Stimulated activated CD8-positive, alpha-beta memory T cell treated with anti-CD3 and anti-CD28 coated beads, Interleukin-15, amount 100 ng/mL, for 1 hour (primary cell): ENCODE measurements around the gene ANKH.
A peak's percentile ranks its signal among the peaks of the same experiment; 100 is the strongest.
"Not testable (repeated sequence)": the region's sequence is repeated elsewhere in the genome, so short reads cannot be mapped to it uniquely, and the experiment has no call there.

Experiments used
- DNase-seq: peaks from one replicate; pipeline ENCODE4 v3.0.0-alpha.2; 2020; ENCODE audit warnings: low read depth

ANKH gene

DNA sequence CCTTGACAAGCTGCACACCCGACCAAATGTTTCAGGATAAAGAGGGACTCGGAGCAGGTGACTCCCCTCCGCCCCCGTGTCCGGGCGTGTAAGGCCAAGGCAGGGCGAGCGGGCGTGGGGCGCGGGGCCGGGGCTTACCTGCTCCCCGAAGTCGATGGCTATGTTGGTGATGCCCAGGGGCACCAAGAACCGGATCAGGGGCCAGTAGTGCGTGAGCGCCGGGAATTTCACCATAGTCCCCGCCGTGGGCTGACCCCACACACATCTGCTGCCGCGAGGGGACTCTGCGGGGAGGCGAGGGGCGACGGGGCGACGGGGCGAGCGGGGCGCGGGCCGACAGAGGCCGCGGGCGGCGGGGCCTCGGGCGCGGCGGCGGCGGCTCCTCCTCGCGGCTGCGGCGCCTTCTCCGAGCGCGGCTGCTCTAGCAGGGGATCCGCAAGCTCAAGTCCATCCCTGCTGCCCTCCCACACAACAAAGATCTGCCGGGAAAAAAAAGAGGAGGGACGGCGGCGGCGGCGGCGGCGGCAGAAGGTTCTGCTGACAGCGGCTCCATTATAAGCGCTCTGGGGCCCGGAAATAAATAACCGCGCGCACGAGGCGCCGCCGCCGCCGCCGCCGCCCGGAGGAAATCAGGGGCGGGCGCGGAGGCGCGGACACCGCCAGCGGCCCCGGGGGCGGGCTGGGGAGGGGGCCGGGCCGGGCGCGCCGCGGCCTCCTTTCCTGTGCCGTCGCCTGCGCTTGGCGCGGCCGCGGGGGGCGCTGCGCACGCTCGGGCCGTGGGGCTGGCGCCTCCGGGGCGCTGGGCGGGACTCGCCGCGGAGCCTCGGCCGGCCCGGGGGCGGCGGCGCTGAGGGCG is at the start of gene ANKH:
Gene ANKH, minus strand, starts transcription at position 565 of the 856 bp plus-strand sequence. Its CDS starts 331 bp downstream, at position 234.
- peak; percentile 49 for DNase-seq

DNA sequence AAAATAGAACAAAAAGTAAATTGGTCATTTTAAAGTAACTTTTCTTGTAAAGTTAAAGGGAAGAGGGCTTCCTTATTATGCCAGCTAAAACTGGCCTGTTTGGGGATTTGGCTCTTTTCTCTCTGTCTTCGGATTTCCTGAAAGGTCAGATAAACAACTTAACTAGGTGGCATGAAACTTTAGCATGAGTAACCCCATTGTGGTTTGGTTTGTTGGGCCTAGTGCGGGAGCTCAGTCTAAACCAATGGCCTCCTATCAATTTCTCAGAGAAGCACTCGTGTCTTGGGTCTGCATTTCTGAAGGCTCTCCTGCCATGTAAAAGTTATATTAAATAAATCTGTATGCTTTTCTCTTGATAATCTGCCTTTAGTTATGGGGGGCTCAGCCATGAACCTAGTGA is 48.5 kb upstream of the ANKH start:
- DNase-seq, result no peak

DNA sequence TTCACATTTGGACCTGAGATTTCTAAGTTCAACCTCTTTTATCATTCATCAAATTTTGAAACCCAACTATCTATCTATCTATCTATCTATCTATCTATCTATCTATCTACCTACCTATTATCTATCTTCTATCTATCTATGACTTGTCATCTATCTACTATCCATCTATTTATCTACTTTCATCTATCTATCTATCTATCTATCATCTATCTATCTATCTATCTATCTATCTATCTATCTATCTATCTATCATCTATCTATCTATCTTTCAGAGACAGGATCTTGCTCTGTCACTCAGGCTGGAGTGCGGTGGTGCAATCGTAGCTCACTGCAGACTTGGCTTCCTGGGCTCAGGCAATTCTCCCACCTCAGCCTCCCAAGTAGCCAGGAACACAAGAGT is 47.5 kb upstream of the ANKH start:
- not testable (repeated sequence) for DNase-seq

DNA sequence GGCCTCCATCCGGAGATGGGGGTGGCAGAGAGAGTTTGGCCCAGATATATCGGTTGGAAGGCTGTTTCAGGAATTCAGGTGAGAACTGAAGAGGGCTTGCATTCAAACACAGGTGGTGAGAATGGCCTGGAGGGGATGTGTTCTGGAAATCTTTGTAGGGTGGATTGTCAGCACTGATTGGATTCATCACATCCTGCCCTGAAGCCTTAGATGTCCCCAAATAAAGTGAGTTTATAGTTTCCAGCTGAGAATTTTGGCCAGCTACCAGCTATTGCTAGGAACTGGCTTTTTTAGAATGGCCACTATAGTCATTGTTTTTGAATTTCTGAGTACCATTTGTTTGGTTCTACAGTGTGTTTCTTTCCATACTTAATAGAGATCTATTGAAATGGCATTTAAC is 46.1 kb upstream of the ANKH start:
- no peak for DNase-seq

DNA sequence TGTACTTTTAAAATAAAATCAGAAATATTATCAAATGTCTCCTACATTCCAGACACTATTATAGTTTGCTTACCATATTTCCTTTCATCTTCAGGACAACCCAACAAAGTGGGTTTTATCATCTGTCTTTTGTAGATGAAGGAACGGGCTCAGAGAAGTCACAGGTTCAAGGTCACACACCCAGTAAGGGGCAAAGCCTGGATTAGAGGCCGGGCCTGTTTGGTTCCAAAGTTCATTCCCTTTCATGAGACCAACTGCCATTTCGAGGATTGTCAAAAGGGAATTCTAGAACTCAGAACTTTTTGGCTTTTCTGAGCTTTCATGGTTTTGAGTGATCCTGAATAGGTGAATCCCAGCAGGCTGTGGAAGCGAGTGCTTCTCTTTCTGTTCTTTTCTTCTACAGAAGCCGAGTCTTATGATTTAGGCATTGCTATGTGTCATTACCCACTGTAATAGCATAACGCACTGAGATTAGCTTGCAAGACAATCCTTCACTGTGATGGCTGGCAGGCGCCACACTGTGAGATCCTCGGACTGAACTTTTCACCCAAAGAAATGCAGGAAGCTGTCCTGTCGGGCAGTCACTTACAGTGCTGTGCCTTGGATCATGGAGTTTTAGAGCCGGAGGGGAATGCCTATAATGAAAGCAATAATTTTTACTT is 43.8 kb upstream of the ANKH start:
- DNase-seq, result no peak

DNA sequence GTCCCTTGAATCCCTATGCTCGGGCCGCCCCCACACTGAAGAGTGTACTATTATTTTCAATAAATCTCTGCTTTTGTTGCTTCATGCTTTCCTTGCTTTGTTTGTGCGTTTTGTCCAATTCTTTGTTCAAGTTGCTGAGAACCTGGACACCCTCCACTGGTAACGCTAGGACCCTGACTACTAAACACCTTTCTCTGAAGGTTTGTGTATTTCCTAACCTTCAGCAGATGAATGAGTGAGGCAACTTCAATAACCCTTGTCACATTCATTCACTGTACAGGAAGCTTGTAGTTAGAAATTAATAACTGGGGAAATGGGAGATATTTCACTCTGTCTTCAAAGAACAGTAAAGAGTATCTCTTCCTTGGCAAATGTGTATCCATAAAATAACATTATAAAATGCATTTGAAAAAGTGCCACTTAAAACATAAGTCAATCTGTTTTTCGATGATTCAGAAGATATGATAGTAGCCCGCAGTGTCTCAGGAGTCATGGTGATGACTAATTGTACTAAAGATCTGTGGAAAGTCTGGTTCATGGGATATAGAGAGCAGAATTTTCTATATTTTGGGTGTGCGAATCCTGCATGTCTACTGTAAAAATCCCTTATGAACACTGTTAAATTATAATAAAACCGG is 43.2 kb upstream of the ANKH start:
- DNase-seq, result no peak

DNA sequence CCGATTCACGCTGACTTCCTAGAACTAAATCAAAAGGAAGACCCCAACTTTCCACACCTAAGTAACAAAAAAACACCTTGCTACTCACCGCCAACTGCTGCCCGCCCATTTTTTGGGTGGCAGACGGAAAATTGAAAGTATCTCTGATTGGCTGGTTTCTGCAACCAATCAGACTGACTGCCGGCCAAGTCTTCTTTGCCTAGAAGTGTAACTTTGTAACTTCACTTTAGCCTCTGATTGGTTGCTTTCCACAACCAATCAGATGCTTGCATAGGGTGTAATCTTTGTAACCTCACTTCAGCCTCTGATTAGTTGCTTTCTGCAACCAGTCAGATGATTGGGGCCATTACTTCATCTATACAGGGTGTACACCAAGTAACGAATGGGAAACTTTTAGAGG is 42.6 kb upstream of the ANKH start:
- no peak for DNase-seq

DNA sequence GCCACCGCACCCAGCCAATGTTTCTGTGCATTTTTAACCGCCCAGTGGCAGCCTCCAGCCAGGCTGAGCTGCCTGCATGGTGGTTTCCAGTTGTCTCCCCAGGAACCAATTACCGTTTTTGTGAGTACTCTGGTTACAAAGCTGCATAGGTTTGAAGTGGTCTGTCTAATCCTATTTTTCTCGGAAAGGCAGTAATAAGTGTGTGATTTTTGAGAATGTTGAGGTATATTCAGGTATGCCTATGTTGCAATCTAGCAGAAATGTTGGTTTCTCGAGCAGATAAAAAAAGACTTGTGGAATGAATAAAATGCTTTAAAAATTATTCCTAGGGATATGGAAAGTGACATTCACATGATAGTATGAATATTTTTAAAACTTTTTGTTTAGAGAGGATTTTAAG is 41.5 kb upstream of the ANKH start:
- DNase-seq, result no peak

DNA sequence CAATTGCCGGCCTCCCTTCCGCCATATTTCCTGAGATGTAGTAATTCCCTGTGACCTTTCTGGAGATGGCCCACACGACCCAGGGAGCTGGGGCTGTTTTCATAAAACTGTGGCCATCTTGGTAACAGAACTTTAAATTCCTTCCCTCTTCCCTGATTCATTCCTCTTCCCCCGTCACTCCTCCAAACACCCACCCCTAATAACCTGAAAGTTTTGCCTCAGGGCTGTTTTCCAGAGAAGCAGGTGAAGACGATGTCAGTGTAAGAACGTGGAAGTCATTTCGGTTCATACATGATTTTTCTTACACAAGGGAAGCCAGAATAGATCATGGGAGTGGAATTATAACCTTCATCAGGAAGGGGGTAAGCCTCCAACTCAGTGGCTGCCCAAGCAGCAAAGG is 40.6 kb upstream of the ANKH start:
- no peak for DNase-seq

DNA sequence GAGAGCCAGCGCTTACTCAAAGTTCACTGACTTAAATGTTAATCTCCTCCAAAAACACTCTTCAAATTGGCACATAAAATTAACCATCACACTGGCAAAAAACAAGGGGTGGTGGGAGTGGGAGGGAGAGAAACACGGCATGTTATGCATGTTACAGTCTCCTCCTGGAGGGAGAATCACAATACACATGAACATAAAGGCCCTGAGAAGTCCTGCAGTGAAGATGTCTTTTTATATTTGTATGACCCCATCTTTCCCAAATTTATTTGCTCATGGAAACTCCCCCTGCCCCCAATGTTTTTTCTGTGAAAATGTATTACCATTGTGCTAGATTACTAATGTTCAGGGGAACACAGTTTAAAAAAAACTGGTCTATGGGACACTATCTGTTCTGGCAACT is 37.8 kb upstream of the ANKH start:
- no peak for DNase-seq

DNA sequence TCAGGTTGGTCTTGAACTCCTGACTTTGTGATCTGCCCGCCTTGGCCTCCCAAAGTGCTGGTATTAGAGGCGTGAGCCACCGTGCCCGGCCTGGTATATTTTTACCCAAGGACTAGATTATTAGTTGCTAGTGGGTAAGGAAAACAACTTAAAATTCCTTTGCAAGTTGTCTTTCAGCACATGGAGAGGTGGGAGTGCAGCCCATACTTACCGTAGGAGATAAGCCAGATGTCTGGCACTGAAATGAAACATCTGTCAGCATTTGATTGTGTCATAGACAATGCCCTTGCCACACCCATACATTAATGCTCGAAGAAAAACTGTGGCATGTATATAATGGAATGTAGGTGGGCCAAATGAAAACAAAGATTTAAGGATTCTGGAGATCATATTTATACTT is 36.6 kb upstream of the ANKH start:
- DNase-seq, result no peak

DNA sequence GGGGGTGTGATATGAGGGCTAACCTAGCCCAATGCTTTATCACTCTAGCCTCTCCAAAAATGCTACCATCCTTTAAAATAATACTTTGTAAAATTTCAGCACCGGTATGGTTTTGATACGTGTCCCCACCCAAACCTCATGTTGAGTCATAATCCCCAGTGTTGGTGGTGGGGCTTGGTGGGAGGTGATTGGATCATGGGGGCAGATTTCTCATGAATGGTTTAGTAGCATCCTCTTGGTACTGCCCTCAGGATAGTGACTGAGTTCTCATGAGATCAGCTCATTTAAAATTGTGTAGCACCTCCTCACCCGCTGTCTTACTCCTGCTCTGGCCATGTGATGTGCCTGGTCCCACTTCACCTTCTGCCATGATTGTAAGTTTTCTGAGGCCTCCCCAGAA is 35.0 kb upstream of the ANKH start:
- DNase-seq, result no peak

DNA sequence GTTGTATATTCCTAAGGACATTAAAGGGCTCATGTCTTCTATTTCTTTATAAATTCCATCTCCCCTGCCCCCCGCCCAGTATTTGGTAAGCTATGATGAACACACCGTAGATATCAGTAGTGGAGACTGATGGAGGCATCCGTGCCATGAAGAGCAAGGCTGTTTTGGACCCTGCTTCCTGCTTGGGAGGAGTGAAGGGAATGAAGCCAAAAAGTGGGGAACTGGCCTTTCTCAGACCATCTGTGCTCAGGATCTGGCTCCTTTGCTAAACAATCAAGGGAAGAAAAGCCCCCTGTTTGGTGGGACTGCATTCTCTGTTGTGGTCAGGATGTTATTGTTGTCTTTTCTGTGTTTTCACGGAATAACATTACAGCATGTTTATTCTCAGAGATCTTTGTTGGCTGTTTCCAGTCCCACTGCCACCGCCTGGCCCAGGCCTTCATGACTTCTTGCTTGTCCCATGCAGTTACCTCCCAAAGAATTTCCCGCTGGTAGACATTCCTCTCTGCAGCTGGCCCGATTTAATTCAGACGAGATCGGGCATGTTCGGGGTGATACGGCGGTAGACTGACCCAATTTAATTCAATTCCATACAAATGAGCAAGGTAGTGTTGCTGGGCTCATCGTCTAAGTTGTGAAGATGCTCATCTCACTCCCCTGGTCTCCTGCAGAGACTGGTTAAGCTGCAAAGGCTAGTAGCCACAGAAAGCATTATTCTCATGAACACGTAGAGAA is 31.4 kb upstream of the ANKH start:
- no peak for DNase-seq

DNA sequence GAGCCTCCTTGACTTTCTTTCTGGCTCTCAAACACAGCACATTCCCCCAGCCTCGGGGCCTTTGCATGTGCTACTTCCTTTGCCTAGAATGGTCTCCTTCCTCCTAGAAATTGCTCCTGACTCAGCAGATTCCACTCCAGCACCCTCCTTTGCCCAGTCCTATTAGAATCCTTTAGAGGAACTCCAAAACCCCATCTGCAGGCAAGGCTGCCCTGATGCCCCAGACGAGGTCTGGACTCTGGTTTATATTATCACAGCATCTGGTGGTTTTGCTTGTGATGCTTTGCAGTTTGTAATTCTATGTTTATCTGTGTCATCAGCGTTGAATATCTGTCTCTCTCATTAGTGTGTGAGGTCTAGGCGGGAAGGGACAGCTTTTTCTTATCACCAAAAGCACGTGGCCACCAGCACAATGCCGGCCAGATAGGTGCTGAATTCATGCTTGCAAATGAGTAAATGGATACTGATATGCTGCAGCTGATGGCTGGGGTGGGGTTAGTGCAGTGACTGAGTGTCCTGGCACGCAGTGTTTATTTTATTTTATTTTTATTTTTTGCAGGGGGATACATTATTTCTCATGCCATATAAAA is 30.0 kb upstream of the ANKH start:
- no peak for DNase-seq

DNA sequence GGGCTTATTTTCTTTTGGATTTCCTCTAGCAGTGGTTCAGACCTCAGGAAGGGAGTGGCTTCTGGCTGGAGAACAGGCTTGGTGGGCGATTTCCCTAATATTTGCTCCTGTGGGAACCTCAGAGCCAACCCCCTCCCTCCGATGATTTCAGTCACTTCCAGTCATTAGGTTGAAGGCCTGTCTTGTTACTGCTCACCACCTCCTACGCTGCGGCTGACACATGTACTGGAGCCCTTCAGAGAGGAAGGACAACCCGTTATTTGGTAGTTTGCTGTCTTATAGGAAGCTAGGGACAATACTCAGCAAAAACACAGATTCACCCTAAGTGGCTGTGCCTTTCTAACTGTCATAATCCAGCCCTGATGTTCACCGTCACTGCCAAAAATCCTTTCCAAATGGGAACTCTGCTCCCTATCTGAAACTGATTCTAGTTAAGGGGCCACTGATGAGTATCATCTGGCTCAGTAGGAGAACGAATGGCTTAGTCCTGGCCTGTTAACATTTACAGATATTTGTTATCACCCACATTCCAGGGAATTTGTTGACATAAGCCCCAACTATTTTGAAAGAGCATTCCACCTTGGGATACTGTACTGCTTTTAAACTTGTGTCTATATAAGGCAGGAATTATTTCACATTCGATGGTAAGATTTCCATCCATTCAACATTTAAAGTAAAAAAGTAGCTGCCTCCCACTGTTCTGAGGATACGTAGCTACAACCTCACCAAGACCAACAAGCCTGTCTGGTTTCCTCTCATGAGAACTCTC is 29.3 kb upstream of the ANKH start:
- no peak for DNase-seq

DNA sequence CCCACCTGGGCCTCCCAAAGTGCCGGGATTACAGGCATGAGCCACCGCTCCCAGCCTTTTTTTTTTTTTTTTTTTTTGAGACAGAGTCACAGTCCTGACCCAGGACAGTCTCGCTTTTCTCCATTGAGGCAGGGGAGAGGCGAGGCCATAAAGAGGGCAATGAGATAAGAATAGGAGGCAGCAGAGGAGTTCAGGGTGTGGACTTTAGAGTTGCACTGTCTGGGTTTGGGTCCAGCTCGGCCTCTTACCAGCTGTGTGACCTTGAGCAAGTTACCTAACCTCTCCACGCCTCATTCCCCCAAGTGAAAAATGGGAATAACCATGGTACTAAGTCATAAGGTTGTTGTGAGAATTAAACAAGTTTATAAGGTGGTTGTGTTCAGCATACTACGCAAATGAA is 24.6 kb upstream of the ANKH start:
- DNase-seq, result no peak

DNA sequence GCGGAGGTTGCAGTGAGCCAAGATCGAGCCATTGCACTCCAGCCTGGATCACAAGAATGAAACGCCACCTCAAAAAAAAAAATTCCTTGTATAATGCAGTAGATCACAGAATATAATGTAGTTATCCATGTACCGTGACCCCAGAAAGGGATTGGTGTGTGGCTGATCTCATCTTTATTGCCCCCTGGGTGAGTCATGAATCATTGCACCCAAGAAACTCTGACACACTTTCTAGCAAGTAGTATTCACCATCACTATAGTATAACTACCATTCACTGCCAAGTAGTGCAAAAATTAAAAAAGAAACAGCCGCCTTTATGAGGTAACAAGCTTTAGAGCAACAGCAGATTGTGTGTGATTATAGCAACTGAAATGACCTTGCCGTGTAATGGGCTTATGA is 23.7 kb upstream of the ANKH start:
- no peak for DNase-seq

DNA sequence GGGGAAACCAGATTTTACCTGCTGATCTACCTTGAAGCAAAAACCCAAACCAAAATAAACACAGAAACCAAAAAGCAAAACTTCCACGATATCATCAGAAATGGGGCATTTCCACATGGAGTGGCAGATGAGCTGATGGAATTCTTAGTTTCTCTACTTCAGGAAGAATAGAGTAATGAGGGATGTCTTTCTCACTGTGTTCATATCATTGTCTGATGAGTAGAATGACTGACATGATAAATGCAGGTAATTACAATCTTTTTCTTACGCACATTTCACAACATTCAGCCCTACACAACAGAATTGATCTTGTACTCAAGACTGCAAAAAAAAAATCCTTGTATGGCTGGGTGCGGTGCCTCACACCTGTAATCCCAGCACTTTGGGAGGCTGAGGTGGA is 23.2 kb upstream of the ANKH start:
- no peak for DNase-seq

DNA sequence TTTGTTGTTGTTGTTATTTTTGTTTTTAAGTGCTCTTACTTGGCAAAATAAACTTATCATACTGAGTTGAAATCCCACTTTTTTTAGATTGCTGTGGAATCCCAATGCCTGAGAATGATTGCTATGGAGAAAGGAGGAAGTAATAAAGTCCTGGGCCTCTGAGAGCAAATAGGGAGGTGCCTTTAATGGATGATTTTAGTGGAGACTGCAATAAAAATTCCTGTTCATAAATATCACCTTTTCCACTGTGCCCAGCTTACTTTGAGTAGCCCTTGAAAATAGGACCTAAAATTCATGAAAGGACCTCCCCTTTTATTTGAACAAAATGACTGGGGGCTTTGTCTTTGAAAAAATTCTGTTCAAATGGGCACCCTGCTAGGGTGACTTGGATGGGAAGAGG is 21.8 kb upstream of the ANKH start:
- no peak for DNase-seq

DNA sequence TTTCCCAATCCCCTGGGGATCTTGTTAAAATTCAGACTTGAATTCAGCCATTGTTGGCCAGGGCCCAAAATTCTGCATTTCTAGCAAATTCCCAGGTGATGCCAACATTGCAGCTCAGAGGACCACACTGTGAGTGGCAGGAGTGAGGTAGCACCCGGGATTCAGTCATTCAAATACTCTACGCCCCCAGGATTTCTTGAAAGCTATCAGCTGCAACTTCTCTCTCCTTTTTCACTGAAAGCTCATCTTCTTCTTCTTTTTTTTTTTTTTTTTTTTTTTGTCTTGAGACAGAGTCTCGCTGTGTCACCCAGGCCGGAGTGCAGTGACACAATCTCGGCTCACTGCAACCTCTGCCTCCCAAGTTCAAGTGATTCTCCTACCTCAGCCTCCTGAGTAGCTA is 19.3 kb upstream of the ANKH start:
- DNase-seq, result no peak

DNA sequence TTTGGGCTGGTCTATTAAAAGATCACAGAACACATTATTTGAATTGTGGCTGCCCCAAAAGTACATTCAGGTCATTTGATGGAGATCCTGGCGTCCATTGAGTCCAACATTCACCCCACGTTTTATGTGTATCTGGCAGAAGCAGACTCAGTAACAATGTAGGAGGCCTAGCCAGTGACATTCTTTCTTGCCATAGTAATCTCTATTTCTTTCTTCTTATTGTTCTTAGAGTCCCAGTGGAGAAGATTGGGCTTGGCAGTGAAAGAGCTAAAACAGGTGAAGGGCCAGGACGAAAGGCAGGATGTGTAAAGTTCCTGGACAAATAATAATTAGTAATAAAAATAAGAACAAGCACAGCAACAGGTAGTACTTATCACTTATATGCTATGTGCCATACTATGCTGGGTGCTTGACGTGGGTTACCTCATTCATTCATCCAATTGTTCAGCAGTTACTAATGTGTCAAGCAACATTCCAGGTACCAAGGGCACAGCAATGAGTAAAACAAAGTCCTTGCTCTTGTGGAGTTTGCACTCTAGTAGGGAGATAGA is 12.6 kb upstream of the ANKH start:
- no peak for DNase-seq
